Measurements from ENCODE around the gene PRELP.

DNA sequence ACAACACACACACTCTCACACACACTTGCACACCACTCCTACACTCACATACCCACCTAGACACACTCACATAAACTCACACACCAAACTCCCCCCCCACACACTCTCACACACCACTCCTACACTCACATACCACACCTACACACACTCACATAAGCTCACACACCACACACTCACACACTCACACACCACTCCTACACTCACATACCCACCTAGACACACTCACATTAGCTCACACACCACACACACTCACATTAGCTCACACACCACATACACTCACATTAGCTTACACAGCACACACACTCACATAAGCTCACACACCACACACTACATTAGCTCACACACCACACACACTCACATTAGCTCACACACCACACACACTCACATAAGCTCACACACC, 51.4 kb downstream of the PRELP start:
- TF ChIP-seq STAT3 (IDR thresholded peaks at IDR 0.05; ENCODE audit: low read depth, low read length) (no peak), EZH2 (IDR thresholded peaks at IDR 0.05; ENCODE audit: borderline replicate concordance, control insufficient read depth, low read depth, low read length) (no peak), POLR2A (IDR thresholded peaks at IDR 0.05; ENCODE audit: low read depth, low read length) (no peak), RAD21 (IDR thresholded peaks at IDR 0.05; ENCODE audit: insufficient read depth, low read depth, low read length) (no peak), CBFB (IDR thresholded peaks at IDR 0.05; ENCODE audit: low read depth) (no peak), NR2F1 (conservative IDR thresholded peaks at IDR 0.05) (no peak), JUND (IDR thresholded peaks at IDR 0.05; ENCODE audit: low read depth, low read length) (no peak), MXI1 (IDR thresholded peaks at IDR 0.05; ENCODE audit: low read depth, low read length) (no peak)
- TF ChIP-seq, protein P1, sequence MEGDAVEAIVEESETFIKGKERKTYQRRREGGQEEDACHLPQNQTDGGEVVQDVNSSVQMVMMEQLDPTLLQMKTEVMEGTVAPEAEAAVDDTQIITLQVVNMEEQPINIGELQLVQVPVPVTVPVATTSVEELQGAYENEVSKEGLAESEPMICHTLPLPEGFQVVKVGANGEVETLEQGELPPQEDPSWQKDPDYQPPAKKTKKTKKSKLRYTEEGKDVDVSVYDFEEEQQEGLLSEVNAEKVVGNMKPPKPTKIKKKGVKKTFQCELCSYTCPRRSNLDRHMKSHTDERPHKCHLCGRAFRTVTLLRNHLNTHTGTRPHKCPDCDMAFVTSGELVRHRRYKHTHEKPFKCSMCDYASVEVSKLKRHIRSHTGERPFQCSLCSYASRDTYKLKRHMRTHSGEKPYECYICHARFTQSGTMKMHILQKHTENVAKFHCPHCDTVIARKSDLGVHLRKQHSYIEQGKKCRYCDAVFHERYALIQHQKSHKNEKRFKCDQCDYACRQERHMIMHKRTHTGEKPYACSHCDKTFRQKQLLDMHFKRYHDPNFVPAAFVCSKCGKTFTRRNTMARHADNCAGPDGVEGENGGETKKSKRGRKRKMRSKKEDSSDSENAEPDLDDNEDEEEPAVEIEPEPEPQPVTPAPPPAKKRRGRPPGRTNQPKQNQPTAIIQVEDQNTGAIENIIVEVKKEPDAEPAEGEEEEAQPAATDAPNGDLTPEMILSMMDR (IDR thresholded peaks at IDR 0.05 in 2 of 3, conservative IDR thresholded peaks at IDR 0.05 in 1 of 3; ENCODE audit: control insufficient read depth in 2 of 3, extremely low read depth in 1 of 3, insufficient read depth in 1 of 3, low read depth in 3 of 3, low read length in 3 of 3), result no peak

Measured in GM12878 (cell line).